Omental fat pad (tissue), 4 donors: ENCODE measurements around the gene AFDN. TPM values are rescaled to one million over a fixed set of nuclear protein-coding genes. Genes with fewer than 3 reads are reported as not detected.

Experiments
- ATAC-seq: fragments of 150-250 bp; one replicate; pipeline ENCODE4 v1.9.1; 2016; ENCODE audit warnings: mild to moderate bottlenecking, moderate library complexity; ENCODE audit not compliant: low FRiP score
- DNase-seq: peaks from one replicate; pipeline ENCODE4 v3.0.0-alpha.2; 2019; ENCODE audit warnings: low spot score
- total RNA-seq, 4 donors: library from RNA; depleted of rRNA; stranded (reverse); fragments of >200 nt; gene quantifications; one replicate each; pipeline ENCODE4 v1.1.0, GENCODE V29; 2016
- TF ChIP-seq, protein P1 (sequence below), 3 donors: fragments of 450-650 bp; IDR thresholded peaks; one replicate each; pipeline ENCODE4 v1.5.1; 2016 to 2017; ENCODE audit warnings: antibody characterized with exemption in 3 of 3, mild to moderate bottlenecking in 3 of 3, moderate library complexity in 2 of 3

The AFDN gene
- total RNA-seq, 4 donors from 2014 or later, result 114 to 166 (median 125) TPM

DNA sequence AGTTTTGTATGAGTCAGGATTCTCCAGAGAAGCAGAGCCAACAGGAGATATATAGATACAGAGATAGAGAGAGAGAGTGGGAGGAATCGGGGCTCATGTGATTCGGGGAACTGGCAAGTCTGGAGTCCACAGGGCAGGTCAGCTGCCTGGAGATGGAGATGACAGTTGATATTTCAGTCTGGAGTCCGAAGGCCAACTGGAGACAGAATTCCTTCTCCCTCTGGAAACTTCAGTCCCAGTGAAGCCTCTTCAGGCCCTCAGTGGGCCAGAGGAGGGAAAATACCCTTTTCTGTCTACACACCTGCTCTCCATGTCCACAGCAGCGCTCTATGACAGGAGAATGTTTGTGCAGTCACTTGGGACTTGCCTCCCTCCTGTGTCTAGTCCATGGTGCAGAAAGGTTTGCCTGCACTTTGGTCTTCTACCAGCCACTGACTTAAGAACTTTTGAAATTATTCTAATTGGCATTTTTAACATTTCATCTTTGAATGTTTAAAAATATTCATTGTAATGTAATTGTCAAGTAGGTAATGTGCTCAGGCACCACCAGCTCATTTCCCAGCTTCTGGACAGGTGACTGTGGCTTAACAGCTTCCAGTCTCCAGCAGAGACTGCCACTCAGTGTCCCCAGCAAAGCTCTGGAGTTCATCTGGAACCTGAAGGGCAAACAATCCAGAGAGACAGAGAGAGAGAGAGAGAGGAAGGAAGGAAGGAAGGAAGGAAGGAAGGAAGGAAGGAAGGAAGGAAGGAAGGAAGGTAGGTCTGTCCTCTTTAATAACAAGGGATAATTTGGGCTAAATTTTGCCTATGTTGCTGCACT lies 43.8 kb upstream of the AFDN start:
- DNase-seq (no peak), ATAC-seq (peak; percentile 38)
- TF ChIP-seq, protein P1, sequence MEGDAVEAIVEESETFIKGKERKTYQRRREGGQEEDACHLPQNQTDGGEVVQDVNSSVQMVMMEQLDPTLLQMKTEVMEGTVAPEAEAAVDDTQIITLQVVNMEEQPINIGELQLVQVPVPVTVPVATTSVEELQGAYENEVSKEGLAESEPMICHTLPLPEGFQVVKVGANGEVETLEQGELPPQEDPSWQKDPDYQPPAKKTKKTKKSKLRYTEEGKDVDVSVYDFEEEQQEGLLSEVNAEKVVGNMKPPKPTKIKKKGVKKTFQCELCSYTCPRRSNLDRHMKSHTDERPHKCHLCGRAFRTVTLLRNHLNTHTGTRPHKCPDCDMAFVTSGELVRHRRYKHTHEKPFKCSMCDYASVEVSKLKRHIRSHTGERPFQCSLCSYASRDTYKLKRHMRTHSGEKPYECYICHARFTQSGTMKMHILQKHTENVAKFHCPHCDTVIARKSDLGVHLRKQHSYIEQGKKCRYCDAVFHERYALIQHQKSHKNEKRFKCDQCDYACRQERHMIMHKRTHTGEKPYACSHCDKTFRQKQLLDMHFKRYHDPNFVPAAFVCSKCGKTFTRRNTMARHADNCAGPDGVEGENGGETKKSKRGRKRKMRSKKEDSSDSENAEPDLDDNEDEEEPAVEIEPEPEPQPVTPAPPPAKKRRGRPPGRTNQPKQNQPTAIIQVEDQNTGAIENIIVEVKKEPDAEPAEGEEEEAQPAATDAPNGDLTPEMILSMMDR (IDR thresholded peaks at IDR 0.05), result no peak

DNA sequence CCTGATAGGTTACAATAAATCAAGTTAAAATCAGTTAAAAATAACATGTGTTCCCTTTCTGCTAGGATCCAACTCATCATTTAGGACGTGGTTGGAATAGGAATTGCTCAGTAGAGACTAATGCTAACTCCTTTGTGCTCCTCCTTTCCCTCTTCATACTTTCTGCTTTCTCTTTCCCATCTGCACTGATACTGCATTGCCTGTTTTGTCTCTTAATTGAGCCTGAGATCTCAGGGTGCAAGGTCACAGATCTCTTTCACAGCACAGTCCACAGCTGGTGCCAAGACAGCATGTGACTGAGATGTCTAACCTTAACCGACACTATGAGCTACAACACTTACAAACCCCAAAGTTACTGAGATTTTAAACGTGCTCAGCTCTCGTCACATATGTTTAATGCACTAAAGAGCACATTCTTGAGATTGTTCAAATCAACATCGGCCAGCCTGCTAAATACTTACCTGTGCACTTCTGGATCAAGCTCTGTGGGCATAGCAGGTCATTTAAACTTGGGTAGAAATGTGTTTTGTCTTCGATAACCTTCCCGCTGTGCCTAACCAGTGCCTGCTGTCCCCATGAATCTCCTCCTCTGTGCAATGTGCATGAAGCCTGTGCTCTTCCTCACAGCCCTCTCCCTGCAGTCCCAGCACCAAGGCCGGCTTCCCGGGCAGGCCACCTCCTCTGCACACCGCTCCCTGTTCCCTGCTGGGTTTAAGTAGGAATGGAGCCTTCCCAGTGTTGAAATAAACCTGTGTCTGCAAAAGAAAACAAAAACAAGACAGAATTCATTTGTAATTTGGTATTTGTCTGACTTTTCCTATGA lies 39.6 kb upstream of the AFDN start:
- DNase-seq, result no peak
- TF ChIP-seq, protein P1 (IDR thresholded peaks at IDR 0.05), result no peak
- no peak for ATAC-seq

DNA sequence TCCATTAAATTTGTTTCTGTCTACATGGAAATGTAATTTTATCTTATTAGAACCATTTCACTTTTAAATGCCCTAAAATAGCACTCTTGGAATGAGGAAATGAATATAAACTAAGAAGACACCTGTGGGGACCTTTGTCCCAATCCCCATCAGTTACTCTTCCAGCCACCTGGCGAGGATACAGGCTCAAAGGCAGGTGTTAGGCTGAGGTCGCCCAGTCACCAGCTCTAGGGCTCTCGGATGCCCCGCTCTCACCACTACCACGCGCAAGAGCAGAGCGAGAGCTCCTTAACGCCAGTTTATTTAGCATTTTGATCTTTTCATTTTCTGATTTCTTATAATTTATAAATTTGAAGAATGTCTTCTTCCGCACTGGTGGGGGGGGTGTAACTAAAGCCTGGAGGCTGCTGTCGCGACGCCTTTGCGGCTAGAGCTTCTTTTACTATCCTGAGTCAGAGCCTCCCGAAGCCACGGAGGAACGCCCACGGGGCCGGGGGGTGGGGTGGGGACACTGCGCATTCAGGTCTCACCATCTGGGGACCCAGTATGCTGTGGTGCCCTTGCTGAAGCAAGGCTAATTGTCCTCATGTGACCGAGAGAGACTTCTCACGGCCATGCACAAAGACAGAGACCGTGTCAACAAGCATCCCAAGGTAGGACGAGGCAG lies 38.7 kb upstream of the AFDN start:
- TF ChIP-seq, protein P1 (IDR thresholded peaks at IDR 0.05), result no peak
- no peak for ATAC-seq
- no peak for DNase-seq

DNA sequence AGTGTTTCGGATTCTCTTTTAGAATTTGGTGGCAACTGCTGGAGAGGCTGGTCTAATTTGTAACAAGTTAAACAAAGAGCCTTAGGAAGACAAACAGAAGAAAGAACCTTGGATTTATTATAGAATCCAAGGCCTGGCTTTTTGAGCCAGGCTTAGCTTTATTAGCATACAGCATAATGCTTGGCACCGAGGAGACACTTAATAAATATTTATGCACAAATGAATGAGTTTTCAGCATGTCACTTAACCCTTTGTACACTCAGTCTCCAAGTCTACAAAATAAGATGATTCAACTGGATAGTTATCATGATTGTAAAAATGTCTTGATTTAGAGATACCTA lies 38.2 kb upstream of the AFDN start:
- DNase-seq (no peak), ATAC-seq (no peak)
- TF ChIP-seq, protein P1 (IDR thresholded peaks at IDR 0.05), result no peak

DNA sequence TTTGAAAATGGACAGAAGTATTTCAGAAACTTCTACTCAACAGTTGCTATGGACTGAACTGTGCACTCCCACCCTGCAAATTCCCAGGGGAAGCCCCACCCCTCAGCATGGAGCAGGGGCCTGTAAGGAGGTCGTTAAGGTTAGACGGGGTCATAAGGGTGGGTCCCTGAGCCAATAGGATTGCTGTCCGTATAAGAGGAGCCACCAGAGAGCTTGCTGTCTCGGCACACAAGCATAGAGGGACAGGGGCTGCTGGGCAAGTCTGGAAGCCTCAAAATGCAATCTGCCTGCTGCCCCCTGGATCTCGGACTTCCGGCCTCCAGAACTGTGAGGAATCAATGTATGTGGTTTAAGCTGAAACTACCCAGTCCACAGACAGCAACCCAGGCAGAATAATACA lies 37.4 kb upstream of the AFDN start:
- ATAC-seq (no peak), DNase-seq (no peak)
- TF ChIP-seq, protein P1 (IDR thresholded peaks at IDR 0.05), result no peak

DNA sequence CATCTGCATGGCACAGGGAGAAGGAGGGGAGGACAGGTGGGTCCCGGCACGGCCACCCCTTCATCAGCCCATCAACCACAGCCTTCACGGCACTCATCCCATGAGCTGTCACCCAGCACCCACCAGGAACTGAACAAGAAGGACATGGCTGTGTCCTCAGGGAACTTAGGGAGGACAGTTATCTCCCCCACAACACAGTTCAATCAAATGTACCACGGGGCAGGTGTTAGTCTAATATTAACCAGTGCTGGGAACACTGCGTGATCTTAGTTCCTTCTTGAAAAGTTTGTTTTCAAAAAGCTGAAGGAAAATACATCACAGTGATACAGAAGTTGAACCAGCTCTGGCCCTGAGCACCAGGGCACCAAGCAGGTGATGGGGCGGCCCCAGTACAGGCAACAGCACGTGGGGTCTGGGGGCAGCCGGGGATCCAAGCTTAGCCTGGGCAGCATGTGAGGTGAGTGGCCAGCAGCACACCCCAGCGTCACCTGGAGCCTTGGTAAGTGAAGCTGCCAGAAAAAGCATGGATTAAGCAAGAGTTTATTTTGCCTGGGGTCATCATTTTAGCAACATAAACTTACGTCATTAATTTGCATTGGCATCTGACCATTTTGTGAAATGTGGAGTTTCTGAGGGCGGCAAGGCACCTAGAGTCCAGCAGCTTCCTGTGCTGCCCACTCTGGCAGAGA lies 35.5 kb upstream of the AFDN start:
- ATAC-seq (peak; percentile 82), DNase-seq (no peak)
- TF ChIP-seq, protein P1 (IDR thresholded peaks at IDR 0.05), result no peak
